A549 (cell line): ENCODE data around the gene NUP210. TPM values are rescaled to one million over a fixed set of nuclear protein-coding genes. Genes with fewer than 3 reads are reported as not detected.

Experiments used
- ATAC-seq, 2 experiments: fragments of 200-7000 bp in 1 of 2; fragments of >200 bp in 1 of 2; cut with Nextera tagmentation in 1 of 2; cut with Tn5 transposase in 1 of 2; 3 replicates each; pipeline versions ENCODE4 v1.8.0 to v1.9.1; 2018 to 2020; ENCODE audit warnings: mild to moderate bottlenecking in 1 of 2, moderate library complexity in 1 of 2
- CTCF ChIA-PET: fragments of 300-600 bp; sonication (Branson Sonifier 250); formaldehyde crosslinking; extraction: SDS; loops from one replicate; lab custom pipeline; 2021; ENCODE audit warnings: antibody characterized with exemption, inconsistent platforms; lab: Yijun Ruan, JAX
- POLR2A ChIA-PET: fragments of 350-600 bp; formaldehyde crosslinking; extraction: SDS; loops from one replicate; lab custom pipeline; 2021; ENCODE audit warnings: antibody characterized with exemption, inconsistent platforms; lab: Yijun Ruan, JAX
- DNase-seq, 2 experiments: peaks; one replicate each; pipeline versions ENCODE4 v3.0.0 to v3.0.0-alpha.2; 2011 to 2016; ENCODE audit warnings: low read depth in 1 of 2, low spot score in 1 of 2
- FAIRE-seq: peaks from 2 replicates; lab custom pipeline; 2011; peaks lifted over from hg19 to GRCh38; lab: Jason Lieb, UNC
- H3K27ac ChIP-seq, 2 experiments: fragments of >200 bp; sonication (Bioruptor Twin); formaldehyde crosslinking; 3 replicates each; pipeline ENCODE4 v1.5.1; 2016 to 2017
- H3K4me1 ChIP-seq: fragments of >200 bp; sonication (Bioruptor Twin); formaldehyde crosslinking; 3 replicates; pipeline ENCODE4 v1.6.1; 2016
- H3K4me2 ChIP-seq: fragments of >200 bp; sonication (Bioruptor Twin); formaldehyde crosslinking; 3 replicates; pipeline ENCODE4 v1.6.1; 2016
- H3K4me3 ChIP-seq: fragments of >200 bp; sonication (Bioruptor Twin); formaldehyde crosslinking; 3 replicates; pipeline ENCODE4 v1.5.1; 2016
- H3K9me3 ChIP-seq: fragments of >200 bp; sonication (Bioruptor Twin); formaldehyde crosslinking; 3 replicates; pipeline ENCODE4 v1.6.1; 2016
- BHLHE40 ChIP-seq: IDR thresholded peaks from 2 replicates; pipeline ENCODE4 v1.6.1; 2012; ENCODE audit warnings: low read depth, low read length, inconsistent platforms
- CBX2 ChIP-seq: fragments of 200-600 bp; sonication (generic); IDR thresholded peaks from 2 replicates; pipeline ENCODE4 v1.6.1; 2016; ENCODE audit warnings: low read depth, mild to moderate bottlenecking, borderline replicate concordance
- CBX8 ChIP-seq: fragments of 200-600 bp; sonication (generic); IDR thresholded peaks from 2 replicates; pipeline ENCODE4 v1.6.1; 2016
- CEBPB ChIP-seq, 2 experiments: fragments of >200 bp in 1 of 2; sonication (Bioruptor Twin) in 1 of 2; formaldehyde crosslinking in 1 of 2; IDR thresholded peaks; 2 replicates each; pipeline ENCODE4 v1.6.1; 2012 to 2016
- CHD4 ChIP-seq: fragments of 200-600 bp; sonication (generic); IDR thresholded peaks from 2 replicates; pipeline ENCODE4 v1.6.1; 2016; ENCODE audit warnings: antibody characterized with exemption, mild to moderate bottlenecking, borderline replicate concordance
- E2F6 ChIP-seq: IDR thresholded peaks from 2 replicates; pipeline ENCODE4 v1.6.1; 2012; ENCODE audit warnings: low read depth, borderline replicate concordance
- EHF ChIP-seq: fragments of 250-450 bp; sonication (Bioruptor Pico); IDR thresholded peaks from 2 replicates; pipeline ENCODE4 v1.5.0; 2020; ENCODE audit warnings: mild to moderate bottlenecking
- EHMT2 ChIP-seq: fragments of 200-600 bp; sonication (generic); IDR thresholded peaks from 2 replicates; pipeline ENCODE4 v1.6.1; 2016; ENCODE audit warnings: antibody characterized with exemption, low read depth, mild to moderate bottlenecking, moderate library complexity
- ESRRA ChIP-seq: fragments of 150-350 bp; IDR thresholded peaks from 2 replicates; pipeline ENCODE4 v1.6.1; 2014; ENCODE audit warnings: mild to moderate bottlenecking, low read length, borderline replicate concordance
- FOSL2 ChIP-seq, 2 experiments: fragments of 450-650 bp in 1 of 2; fragments of >200 bp in 1 of 2; sonication (Bioruptor Twin) in 1 of 2; formaldehyde crosslinking; IDR thresholded peaks; 2 replicates each; pipeline versions ENCODE4 v1.5.0 to v1.6.1; 2016 to 2020; ENCODE audit warnings: mild to moderate bottlenecking in 1 of 2, moderate library complexity in 1 of 2
- FOXS1 ChIP-seq: fragments of 250-450 bp; sonication (Bioruptor Pico); IDR thresholded peaks from 2 replicates; pipeline ENCODE4 v1.5.0; 2020; ENCODE audit warnings: mild to moderate bottlenecking, moderate library complexity
- HDAC2 ChIP-seq: fragments of 200-600 bp; sonication (generic); IDR thresholded peaks from 2 replicates; pipeline ENCODE4 v1.6.1; 2016
- HES2 ChIP-seq: fragments of >200 bp; sonication (Bioruptor Twin); formaldehyde crosslinking; IDR thresholded peaks from 2 replicates; pipeline ENCODE4 v1.6.1; 2016
- HEYL ChIP-seq: fragments of 250-450 bp; sonication (Bioruptor Pico); IDR thresholded peaks from 2 replicates; pipeline ENCODE4 v1.8.0; 2021; ENCODE audit warnings: mild to moderate bottlenecking, moderate library complexity
- HOXB5 ChIP-seq: fragments of 250-450 bp; sonication (Bioruptor Pico); IDR thresholded peaks from 2 replicates; pipeline ENCODE4 v1.5.0; 2020; ENCODE audit warnings: mild to moderate bottlenecking, moderate library complexity
- NPAS2 ChIP-seq: fragments of 250-450 bp; sonication (Bioruptor Pico); IDR thresholded peaks from 2 replicates; pipeline ENCODE4 v1.8.0; 2022; ENCODE audit warnings: mild to moderate bottlenecking, moderate library complexity, borderline replicate concordance
- NR3C1 ChIP-seq: fragments of >200 bp; sonication (Bioruptor Twin); formaldehyde crosslinking; IDR thresholded peaks from 3 replicates; pipeline ENCODE4 v1.6.1; 2017
- RCOR1 ChIP-seq: fragments of 150-350 bp; IDR thresholded peaks from 2 replicates; pipeline ENCODE4 v1.6.1; 2014; ENCODE audit warnings: antibody characterized with exemption, low read length, low read depth
- RFX5 ChIP-seq: fragments of 450-650 bp; IDR thresholded peaks from 2 replicates; pipeline ENCODE4 v1.7.1; 2014; ENCODE audit warnings: antibody characterized with exemption, mild to moderate bottlenecking, moderate library complexity
- SMC3 ChIP-seq: fragments of >200 bp; sonication (Bioruptor Twin); formaldehyde crosslinking; IDR thresholded peaks from 3 replicates; pipeline ENCODE4 v1.6.1; 2018; ENCODE audit warnings: inconsistent platforms
- TFCP2L1 ChIP-seq: fragments of 250-450 bp; sonication (Bioruptor Pico); IDR thresholded peaks from 2 replicates; pipeline ENCODE4 v1.5.0; 2021; ENCODE audit warnings: mild to moderate bottlenecking
- TP53 ChIP-seq: fragments of 250-450 bp; sonication (Bioruptor Pico); IDR thresholded peaks from 2 replicates; pipeline ENCODE4 v1.5.0; 2021; ENCODE audit warnings: mild to moderate bottlenecking, moderate library complexity
- ZC3H11A ChIP-seq: fragments of 450-650 bp; IDR thresholded peaks from 2 replicates; pipeline ENCODE4 v1.6.1; 2014; ENCODE audit warnings: antibody characterized with exemption, mild to moderate bottlenecking
- ZSCAN20 ChIP-seq: fragments of 250-450 bp; sonication (Bioruptor Pico); IDR thresholded peaks from 2 replicates; pipeline ENCODE4 v1.8.0; 2022; ENCODE audit warnings: mild to moderate bottlenecking, moderate library complexity
- WGBS: methylation state at CpG from one replicate; pipeline ENCODE4 v1.1.6; 2017; ENCODE audit errors: missing lambda C conversion rate; 5-methylcytosine and 5-hydroxymethylcytosine counted together
- polyA plus RNA-seq, 4 experiments: library from polyadenylated mRNA; depleted of rRNA in 3 of 4; stranded (reverse); fragments of >200 nt; fragmentation: RNase III in 1 of 4; extraction: RNeasy Plus Mini Kit Qiagen cat#74134 plus additional on column Dnase treatment in 1 of 4; gene quantifications; 2 replicates in 3 of 4; 3 replicates in 1 of 4; pipeline ENCODE4 v1.2.3, GENCODE V29; 2011 to 2017
- TF ChIP-seq, protein P1 (sequence below): IDR thresholded peaks from 2 replicates; pipeline ENCODE4 v1.6.1; 2012
- TF ChIP-seq, protein P2 (sequence below): fragments of 200-600 bp; sonication (generic); IDR thresholded peaks from 2 replicates; pipeline ENCODE4 v1.6.1; 2016; ENCODE audit warnings: antibody characterized with exemption, mild to moderate bottlenecking, moderate library complexity

NUP210 gene
- polyA plus RNA-seq, 2 of the 4 experiments (the other 2 are of a cell fraction), result 25.7 to 28.1 TPM

DNA sequence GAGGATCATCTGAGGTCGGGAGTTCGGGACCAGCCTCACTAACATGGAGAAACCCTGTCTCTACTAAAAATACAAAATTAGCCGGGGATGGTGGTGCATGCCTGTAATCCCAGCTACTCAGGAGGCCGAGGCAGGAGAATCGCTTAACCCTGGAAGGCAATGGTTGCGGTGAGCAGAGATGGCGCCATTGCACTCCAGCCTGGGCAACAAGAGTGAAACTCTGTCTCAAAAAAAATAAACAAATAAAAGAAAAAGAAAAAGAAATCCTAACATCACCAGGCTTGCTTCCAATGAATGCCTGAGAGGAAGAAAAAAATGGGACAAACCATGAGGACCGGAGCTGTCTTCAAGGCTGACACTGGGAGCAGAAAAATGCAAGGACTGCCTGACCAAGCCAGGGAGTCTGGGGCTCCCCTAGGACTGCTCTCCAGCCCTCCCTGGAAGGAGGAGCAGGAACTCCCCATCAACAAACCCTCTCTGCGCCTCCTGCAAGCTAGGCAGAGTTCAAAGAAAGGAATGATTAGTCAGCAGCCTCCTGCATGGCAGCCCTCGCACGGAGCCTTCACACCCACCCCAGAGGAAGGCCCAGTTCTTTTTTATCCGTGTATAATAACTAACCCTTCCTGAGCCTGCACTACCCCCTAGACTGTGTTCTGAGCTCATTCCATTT is 55.4 kb downstream of the NUP210 start:
- Histone ChIP-seq H3K4me2 (no peak overlapping the region), H3K4me3 (no peak overlapping the region), H3K4me1 (no peaks in the 10 kb centered on the region), H3K9me3 (no peaks in the 10 kb centered on the region), H3K27ac (no peak overlapping the region)
- CTCF ChIA-PET, result interaction anchor here (0.5 to 2.1 kb wide), 6 partner anchors 10 to 841 kb away, joined by 3 to 8 read pairs (median 3); no protein-coding TSS in a partner anchor
- ATAC-seq, result no peak
- DNase-seq, result no peak
- WGBS, result 92% methylated on average over 12 of the region's 12 CpGs
- FAIRE-seq, result no peak
- POLR2A ChIA-PET, result no interaction called here
- TF ChIP-seq BHLHE40 (no peak), NPAS2 (no peak), CEBPB (IDR thresholded peaks at IDR 0.05) (no peak), TP53 (CRISPR knock-in tag) (no peak), HES2 (no peak), HEYL (no peak), NR3C1 (no peak), EHF (CRISPR knock-in tag) (no peak), EHMT2 (no peak), CHD4 (no peak), HDAC2 (no peak), RFX5 (no peak), ESRRA (no peak), E2F6 (no peak), SMC3 (no peak), FOXS1 (no peak), FOSL2 (IDR thresholded peaks at IDR 0.05) (no peak), FOSL2 (CRISPR knock-in tag; IDR thresholded peaks at IDR 0.05) (no peak)
- TF ChIP-seq, protein P1, sequence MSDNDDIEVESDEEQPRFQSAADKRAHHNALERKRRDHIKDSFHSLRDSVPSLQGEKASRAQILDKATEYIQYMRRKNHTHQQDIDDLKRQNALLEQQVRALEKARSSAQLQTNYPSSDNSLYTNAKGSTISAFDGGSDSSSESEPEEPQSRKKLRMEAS, result no peak
- TF ChIP-seq, protein P2, sequence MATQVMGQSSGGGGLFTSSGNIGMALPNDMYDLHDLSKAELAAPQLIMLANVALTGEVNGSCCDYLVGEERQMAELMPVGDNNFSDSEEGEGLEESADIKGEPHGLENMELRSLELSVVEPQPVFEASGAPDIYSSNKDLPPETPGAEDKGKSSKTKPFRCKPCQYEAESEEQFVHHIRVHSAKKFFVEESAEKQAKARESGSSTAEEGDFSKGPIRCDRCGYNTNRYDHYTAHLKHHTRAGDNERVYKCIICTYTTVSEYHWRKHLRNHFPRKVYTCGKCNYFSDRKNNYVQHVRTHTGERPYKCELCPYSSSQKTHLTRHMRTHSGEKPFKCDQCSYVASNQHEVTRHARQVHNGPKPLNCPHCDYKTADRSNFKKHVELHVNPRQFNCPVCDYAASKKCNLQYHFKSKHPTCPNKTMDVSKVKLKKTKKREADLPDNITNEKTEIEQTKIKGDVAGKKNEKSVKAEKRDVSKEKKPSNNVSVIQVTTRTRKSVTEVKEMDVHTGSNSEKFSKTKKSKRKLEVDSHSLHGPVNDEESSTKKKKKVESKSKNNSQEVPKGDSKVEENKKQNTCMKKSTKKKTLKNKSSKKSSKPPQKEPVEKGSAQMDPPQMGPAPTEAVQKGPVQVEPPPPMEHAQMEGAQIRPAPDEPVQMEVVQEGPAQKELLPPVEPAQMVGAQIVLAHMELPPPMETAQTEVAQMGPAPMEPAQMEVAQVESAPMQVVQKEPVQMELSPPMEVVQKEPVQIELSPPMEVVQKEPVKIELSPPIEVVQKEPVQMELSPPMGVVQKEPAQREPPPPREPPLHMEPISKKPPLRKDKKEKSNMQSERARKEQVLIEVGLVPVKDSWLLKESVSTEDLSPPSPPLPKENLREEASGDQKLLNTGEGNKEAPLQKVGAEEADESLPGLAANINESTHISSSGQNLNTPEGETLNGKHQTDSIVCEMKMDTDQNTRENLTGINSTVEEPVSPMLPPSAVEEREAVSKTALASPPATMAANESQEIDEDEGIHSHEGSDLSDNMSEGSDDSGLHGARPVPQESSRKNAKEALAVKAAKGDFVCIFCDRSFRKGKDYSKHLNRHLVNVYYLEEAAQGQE, result no peak

DNA sequence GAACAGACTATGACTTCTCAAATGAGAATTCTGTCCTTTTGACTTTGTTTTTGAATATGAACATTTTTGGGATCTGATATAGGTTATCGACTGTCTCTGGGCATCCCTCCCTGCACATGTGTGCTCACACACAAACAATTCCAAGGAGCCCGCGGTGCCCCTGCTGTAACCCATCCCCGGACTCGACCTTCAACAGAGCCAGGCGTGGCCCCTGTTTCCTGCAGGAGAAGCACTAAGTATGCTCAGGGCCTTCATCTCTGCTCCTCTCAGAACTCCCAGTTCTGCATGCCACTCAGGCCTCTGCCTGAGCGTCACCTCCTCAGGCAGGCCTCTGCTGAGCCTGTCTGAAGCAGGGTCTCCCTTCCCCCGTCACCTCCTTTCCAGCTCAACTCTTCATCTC is 57.6 kb downstream of the NUP210 start:
- DNase-seq, result no peak
- no peak overlapping the region for H3K4me2 ChIP-seq
- no peaks in the 10 kb centered on the region for H3K9me3 ChIP-seq
- no peak for ATAC-seq
- 90% methylated on average over 8 of the region's 8 CpGs for WGBS
- H3K4me1 ChIP-seq, result no peaks in the 10 kb centered on the region
- POLR2A ChIA-PET, result interaction anchor here (0.6 kb wide), 1 partner anchor 90 kb away, joined by 3 read pairs; no protein-coding TSS in a partner anchor
- FAIRE-seq, result no peak
- H3K4me3 ChIP-seq, result no peak overlapping the region
- TF ChIP-seq RFX5 (no peak), HOXB5 (no peak), CBX8 (no peak), CBX2 (no peak), BHLHE40 (no peak), ZC3H11A (no peak), RCOR1 (no peak), TFCP2L1 (no peak), NR3C1 (no peak), ZSCAN20 (no peak)
- TF ChIP-seq, all 56 proteins: peak for 0
- H3K27ac ChIP-seq, result no peak overlapping the region
- CTCF ChIA-PET, result interaction anchor here (0.5 to 1.4 kb wide), 8 partner anchors 9 to 311 kb away, joined by 3 to 4 read pairs (median 3); no protein-coding TSS in a partner anchor
